ENCODE measurements around the gene SCYL1.
"Not testable (repeated sequence)": the region's sequence is repeated elsewhere in the genome, so short reads cannot be mapped to it uniquely, and the experiment has no call there.

SCYL1 gene

DNA sequence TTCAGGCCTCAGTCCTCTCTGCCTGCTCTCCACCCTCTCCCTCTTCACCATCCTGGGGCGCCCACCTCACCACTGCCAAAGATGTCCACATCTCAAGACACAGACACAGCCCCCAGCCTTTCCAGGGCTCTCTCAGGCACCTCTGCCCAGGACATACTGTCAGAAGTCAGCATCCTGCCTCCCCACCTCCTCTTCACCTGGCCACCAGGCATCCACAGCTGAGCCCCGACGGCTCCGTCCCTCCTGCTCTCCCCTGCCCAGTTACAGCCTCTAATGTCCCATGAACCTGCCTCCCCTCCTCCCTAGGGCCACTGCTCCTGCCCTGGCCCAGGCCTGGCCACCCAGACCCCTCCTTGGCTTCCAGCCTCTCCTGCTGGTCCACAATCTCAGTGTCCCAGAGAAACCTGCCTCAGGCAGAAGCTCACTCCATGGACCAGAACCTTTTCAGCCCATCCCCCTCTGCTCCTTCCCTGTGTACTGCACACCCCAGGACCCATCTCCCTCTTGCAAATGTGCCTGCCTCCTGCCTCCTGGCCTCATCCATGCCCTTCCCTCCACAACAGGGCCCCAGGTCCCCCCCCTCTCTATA is 30.1 kb downstream of the SCYL1 start:
- no peak for DNase-seq (ENCODE audit: low spot score)

DNA sequence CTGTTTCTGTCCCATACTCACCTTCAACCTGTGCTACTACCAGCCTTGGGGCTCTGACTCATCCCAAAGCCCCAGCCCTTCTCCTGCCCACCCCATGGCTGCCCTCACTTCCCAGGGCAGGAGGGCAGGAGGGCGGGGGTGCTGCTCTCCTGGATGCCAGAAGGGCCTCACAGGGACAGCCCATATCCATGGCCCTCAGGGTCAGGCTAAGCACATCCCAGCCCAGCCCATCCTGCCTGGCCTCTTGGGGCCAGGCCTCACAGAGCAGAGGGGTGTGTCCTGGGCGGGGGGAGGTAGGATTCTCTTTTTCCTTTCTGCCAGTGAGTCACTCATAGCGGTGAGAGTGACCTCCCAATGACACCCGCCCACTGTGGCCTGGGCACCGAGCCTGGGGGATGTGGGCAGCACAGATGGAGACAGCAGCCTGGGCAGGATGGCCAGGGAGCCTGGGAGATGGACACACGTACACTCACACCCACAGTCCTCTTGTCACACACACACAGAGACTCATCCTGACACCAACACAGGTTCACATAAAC is 30.9 kb downstream of the SCYL1 start:
- DNase-seq (ENCODE audit: low spot score): no peak

DNA sequence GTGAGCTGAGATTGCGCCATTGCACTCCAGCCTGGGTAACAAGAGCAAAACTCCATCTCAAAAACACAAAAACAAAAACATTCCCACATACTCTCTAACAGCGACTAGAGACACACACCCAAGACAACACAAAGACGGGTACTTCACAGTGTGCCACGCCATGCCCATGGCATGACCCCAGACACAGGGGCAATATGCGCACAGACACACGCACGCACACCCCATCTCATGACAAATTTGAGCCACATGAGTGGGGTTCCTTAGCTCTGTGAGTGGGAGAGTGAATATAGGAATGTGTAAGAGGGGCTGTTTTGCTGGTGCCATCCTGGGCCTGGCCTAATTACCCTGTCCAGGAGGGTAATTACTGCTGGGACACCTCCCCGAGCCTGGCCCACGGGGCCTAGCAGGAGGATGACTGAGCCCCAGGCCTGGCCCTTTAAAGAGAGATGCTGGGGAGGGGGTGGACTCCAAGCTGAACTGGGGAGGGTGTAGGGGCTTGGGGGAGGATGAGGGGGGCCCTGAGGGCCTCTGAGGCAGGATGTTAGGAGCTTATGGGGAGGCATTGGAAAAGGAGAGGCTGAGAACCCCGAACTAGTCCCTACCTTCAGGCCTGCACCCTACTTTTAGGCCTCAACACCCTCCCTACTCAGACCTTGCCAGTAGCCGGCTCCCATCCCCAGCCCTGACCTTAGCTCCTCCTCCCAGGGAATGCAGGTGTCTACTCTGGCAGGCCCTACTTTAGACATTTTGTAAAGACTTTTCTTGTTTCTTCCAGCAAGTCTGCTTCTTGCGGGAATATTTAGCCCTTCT is 31.8 kb downstream of the SCYL1 start:
- no peak for DNase-seq (ENCODE audit: low spot score)

DNA sequence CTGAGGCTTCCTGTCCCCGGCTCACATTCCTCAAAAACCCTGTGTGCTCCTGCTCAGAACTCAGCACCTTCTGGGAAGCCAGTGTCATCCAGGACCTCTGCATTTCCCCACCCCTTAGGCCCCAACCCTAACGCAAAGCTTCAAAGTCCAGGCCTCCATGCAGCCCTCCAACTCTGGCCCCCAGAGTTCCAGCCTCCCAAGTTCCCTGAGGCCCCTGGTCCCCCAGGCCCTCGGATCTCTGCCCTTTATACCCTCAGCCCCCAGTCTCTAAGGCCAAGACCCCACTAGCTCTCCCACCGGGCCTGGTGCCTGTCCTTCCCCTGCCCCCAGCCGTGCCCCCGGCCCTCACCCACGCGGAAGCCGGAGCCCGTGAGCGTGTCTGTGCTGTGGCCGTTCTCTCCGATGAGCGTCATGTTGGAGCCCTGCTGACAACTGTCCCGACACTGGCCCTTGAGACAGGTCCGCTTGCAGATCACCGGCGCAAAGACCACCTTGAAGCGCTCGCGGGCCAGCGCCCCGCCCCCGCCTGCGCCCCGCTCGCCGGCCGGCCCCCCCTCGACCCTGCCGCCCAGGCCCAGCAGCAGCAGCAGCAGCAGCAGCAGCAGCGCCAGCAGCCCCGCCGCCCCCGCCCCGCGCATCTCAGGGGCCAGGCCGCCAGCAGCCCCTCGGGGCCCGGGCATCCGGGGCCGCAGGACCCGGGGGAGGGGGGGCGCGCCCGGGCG is 32.6 kb downstream of the SCYL1 start:
- DNase-seq (ENCODE audit: low spot score): peak; percentile 72

DNA sequence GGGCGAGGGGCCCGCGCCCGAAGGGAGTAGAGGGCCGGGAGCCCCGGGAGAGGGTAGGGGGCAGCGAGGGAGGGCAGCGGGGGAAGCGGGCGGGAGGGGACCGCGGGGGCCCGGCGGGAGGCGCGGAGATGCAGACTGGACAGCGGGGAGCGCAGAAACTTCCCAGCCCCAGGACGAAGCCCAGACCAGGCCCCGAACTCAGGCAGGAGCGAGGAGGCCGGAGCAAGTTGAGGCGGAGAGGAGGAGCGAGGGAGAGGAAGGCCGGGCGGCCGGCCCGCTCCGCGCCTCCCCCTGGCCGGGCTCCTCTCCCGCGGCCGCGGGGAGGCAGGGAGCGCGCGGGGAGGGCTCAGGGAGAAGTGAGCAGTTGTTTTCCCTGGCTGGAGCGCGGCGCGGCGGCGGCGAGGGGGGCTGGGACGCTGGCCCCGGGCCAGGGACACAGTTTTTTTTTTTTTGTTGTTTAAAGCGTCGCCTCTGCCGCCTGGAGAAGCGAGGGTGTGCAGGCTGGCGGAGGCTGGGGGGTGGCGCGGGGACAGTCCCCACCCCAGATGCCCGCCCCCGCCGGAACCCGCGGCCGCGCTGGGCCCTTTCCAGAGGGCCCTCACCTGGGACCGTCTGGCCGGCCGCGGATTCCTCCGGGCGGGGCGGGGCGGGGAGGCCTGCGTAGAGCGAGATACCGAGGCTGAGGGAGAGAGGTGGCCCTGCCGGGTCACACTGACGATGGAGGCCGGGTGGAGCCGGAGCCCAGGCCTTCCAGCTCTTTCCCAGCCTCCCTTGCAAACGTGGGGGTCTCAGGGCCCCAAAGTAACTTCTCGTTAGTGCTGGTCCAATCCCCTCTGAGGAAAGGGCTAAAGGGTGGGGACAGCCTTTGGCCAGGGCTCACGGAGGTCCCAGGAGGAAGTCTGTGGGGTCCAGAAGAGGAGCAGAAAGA is 33.4 kb downstream of the SCYL1 start, which contains the start of gene LTBP3:
Gene LTBP3 (minus strand): TSS at position 358 of the 928 bp plus-strand sequence. CDS start 400 bp downstream, outside the sequence.
- peak; percentile 88 for DNase-seq (ENCODE audit: low spot score)

DNA sequence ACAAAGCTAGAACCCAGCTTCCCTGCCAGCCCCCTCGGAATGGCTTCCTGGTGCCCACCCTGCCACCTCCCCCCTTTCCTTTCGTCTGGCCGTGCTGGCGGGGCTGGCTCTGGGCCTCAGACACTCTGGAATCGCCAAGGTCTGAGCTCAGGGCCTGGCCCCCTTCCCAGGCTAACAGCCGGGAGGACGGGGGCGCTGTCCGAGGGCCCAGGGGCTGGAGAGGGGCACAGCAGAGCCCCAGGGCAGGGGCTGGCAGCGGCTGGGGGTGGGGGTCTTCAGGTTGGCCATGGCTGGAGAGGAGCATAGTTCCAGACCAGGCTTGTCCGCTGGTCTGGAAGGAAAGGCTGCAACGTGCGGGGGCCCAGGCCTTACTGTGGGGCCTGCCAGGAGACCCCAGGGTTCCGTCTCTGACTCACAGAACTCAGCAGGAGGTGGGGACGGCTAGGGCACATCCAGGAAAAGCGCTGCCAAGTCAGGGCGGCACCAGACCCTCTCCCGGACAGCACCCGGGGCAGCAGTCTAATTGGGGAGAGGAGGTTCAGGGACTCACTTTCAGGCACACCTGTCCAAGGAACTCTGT is 34.1 kb downstream of the SCYL1 start:
- no peak for DNase-seq (ENCODE audit: low spot score)

DNA sequence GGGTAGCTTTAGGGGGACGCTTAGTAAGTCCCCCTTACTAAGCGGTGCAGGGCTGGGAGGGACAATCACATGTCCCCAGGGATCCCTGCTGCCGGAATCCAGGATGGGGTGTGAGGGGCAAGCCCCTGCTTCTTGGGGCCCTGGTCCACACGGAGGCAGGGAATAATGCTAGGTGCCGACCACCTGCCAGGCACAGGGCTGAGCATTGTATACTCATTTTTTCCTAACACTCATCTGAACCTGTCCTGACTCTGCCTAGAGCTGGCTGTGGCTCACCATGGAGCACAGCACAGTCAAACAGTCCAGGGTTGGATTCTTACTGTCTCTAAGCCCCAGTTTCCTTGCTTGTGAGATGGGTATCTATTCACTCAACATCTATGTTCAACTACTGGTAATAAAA is 34.7 kb downstream of the SCYL1 start:
- no peak for DNase-seq (ENCODE audit: low spot score)

DNA sequence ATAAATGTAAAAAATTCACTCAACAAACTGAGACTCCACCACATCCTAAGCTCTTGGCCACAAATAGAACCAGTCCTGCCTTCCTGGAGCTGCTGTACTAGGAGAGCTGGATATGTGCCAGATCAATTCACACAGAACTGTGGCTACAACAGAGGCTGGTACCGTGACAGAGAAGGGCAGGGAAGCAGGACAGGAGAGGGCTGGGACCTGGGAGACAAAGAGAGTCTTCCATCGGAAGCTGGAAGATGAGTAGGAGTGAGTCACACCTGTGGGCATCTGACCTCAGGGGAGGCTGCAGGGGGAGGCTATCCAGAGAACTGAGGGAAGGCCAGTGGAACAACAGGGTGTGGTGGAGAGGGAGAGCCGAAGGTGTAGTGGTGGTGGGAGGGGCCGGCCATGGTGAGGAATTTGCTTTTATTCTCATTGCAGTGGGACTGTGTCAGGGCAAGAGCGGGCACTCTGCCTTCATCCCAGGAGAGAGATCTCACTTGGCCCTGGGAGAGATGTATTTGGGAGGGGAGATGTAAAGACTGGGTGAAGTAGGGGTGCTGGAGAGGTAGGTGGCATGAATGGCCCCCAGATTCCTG is 35.2 kb downstream of the SCYL1 start:
- no peak for DNase-seq (ENCODE audit: low spot score)

DNA sequence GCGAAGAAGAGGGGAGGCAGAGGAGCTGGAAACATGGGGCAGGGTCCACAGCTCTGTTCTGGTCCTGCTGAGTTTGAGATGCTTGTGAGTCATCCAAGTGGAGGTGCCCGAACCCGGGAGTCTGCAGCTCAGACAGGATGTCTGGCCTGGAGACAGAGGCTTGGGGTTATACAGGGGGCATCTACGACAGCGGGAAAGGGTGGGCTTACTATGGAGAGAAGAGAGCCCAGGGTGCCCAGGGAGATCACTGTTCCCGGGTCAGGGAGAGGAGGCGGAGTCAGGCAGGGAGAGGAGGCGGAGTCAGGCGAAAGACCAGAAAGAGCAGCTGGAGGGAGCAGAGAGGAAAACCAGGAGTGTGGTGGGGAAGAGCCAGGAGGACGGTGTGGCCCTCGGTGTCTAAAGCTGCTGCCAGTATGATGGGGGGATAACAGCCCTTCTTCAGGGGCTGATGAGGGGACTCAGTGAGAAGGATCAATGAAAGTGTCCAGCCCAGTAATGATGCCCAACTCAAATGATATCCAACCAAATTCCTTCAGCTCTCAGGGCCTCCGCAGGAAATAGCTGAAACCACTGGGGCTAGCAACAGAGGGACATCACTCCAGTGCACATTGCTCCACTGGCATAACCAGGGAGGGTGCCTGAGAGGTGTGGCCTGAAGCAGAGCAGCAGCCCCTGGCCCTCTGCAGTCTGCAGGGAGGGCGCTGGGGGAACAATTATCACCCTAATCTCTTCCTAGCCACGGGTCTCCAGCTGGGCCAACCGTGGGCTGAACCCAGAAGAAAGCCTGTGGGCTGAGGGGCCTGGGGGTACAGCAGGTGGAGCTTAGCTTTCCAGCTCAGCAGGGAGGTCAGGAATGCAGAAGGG is 35.9 kb downstream of the SCYL1 start:
- peak; percentile 74 for DNase-seq (ENCODE audit: low spot score)

DNA sequence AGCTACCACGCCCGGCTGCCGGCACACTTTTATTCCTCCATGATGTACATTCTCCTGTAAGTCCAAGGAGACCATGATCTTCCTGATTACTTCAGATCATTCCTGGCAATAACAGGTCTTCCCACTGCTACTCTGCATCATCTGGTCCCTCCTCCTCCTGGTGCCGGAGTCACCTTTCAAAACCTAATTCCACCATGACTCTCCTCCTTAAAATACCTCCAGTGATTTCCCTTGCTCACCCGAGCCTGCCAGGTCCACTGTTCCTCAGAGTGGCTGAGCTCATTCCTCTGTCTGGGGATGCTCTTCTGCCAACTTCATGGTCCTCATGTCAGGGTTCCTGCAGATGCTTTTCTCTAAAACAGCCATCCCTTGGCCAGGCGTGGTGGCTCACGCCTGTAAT is 37.1 kb downstream of the SCYL1 start:
- DNase-seq (ENCODE audit: low spot score): no peak

DNA sequence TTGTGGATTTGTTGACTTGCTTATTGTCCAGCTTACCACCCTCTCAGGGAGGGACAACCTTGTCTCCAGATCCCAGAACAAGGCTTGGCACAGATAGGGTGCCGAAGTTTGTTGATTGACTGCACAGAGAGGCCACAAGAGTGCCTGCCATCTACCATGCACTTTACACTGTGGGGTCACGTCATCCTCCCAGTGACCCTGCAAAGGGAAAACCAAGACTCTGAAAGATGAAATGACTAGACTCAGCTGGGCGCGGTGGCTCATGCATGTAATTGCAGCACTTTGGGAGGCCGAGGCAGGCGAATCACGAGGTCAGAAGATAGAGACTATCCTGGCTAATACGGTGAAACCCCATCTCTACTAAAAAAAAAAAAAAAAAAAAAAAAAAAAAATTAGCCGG is 37.9 kb downstream of the SCYL1 start:
- DNase-seq (ENCODE audit: low spot score): no peak

DNA sequence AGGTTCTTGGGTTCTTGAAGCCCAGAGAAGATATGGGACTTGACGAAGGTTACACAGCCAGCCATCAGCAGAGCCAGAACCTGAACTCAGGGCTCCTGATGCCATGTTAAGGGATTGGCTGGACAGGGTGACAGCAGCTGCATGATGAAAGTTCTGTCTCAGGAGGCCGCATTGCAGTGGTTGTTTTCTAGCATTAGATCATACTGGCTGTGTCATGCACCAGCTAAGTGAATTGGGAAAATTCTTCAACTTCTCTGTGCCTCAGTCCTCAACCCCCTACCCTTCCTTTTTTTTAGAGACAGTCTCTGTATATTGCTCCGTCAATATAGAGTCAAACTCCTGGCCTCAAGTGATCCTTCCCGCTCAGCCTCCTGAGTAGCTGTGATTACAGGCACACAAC is 38.7 kb downstream of the SCYL1 start:
- no peak for DNase-seq (ENCODE audit: low spot score)

DNA sequence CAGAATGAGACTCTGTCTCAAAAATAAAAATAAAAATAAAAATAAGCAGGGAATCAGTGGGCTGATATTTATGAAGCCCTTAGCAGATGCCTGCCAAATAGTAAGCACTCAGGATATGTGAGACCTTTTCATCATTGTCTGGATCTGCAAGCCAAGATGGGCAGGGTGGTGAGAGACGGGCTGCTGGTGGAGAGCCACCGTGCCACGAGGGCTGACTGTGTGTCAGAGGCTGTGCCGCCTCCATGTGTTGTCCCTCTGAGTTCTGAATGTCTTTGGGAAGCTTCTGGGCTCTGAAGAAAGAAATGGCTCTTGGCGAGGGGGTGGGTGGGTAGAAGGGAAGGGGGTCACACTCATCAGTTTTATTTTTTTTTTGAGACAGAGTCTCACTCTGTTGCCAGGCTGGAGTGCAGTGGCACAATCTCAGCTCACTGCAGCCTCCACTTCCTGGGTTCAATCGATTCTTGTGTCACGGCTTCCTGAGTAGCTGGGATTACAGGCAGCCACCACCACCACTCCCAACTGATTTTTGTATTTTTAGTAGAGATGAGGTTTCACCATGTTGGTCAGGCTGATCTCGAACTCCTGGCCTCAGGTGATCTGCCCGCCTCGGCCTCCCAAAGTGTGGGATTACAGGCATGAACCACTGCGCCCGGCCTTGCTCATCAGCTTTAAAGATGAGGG is 40.1 kb downstream of the SCYL1 start:
- DNase-seq (ENCODE audit: low spot score): not testable (repeated sequence)

DNA sequence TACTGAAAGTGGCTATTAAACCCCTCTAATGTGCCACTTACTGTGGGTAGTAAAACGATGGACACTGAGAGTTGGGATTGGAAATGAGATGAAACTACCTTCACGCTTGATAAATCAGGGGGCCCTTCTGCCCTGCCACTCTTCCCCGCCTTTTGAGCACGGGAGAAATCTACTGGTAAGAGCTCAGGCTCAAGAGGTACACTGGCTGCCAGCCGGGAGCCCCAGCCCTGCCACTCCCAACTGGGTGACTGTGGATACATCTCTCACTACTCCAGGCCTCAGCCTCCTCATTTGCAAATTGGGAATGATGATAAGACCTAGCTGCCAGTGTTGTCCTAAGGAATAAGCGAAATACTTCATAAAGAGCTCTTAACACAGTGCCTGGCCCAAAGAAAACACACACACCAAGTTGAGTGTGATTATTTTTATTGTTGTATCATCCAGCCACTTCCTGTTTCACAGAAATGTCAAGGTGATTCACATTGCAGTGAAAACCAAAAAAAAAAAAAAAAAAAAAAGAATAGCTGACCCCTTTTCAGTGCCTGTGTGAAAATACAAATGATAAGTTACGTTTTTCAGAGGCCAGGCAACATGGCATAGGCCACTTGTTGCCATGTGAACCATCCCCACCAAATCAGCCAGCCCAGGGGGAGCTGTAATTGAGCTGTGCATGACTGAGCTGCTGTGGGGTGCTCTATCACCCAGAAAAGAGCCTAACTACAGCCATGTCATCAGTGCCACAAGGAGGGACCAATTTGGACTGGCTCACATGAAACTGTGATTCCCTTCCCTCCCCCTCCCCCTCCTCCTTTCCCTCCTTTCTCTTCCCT is 41.0 kb downstream of the SCYL1 start:
- DNase-seq (ENCODE audit: low spot score): no peak

DNA sequence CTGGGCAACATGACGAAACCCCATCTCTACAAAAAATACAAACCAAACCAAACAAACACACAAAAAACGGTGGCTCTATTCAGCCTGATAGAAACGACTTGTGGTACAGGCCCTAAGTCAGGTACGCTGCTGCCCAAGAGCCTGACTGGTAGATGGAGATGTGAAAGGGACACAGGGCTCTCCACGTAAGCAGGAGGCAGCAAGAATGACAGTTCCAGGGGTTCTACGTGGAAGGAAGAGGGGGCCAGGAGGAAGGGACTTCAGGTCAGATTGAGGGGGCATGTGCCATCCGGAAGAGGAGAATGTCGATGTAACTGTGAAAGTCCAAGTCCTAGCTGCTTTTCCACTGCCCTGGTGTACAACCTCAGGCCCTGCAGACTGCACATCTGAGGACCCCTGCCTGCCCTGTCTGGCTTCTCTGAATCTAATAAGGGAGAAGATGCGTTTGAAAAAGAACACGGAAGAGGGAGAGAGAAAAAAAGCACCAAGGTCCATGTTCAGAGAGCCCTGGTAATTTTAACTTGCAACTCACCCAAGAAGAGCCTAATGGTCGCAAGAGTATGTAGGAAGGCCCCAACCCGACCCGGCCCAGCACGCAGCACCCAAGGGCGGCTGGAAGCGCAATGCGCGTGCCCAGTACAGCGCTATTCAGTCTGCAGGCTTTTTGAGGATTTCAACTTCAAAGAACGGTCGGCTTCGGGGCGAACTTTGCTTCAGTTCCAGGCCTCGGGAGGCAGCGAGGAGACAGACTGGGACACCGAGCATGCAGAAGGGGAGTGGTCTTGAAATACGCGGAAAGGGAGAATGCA is 44.5 kb downstream of the SCYL1 start:
- DNase-seq (ENCODE audit: low spot score): peak; percentile 68

DNA sequence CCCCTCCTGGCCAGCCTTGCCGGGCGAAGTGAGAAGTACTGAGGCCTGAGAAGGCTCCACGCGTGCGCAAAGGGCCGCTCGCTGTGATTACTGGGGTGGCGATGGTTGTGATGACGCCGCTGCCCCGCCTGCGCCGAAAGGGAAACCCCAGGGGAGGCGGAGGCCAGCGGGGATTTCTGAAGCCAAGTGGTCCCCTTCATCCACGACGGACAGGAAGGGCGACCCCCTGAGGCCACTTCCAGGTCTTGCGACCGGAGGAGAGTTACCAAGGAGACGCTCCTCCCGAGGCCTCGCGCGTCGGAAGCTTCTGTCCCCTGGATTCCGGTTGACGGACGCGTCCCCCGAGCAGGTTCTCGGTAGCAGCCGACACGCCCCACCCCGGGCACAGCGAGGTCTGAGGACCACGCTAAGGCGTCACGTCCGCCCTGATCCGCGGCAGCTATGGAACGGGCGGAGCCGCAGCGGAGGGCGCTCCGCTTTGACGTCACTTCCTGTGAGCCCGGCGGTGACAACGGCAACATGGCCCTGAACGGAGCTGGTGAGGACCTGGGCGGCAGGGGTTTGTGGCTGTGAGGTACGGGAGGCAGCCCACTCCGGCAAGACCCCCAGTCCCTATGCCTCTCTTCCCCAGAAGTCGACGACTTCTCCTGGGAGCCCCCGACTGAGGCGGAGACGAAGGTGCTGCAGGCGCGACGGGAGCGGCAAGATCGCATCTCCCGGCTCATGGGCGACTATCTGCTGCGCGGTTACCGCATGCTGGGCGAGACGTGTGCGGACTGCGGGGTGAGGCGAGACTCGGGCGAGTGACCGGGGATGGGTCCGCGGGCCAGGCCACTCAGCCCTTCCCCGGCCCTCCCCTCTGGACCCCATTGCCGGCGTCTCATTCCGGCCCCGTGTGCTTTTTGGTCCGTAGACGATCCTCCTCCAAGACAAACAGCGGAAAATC is 45.4 kb downstream of the SCYL1 start, which contains the start of gene ZNRD2:
Gene ZNRD2 (plus strand): TSS at position 505 of the 946 bp plus-strand sequence. CDS start 15 bp downstream, at position 520.
- peak; percentile 95 for DNase-seq (ENCODE audit: low spot score)
